AG09309 (cell line): ENCODE data around the gene CGGBP1.
A peak's percentile ranks its signal among the peaks of the same experiment; 100 is the strongest.
"Not testable (repeated sequence)": the region's sequence is repeated elsewhere in the genome, so short reads cannot be mapped to it uniquely, and the experiment has no call there.

ENCODE experiments used
- DNase-seq: peaks from one replicate; pipeline ENCODE4 v3.0.0-alpha.2; 2010; ENCODE audit warnings: low read depth
- H3K4me3 ChIP-seq: 2 replicates; pipeline ENCODE4 v1.5.1; 2011; ENCODE audit warnings: mild to moderate bottlenecking, low read depth, low read length, moderate library complexity; ENCODE audit not compliant: control insufficient read depth
- TF ChIP-seq, protein P1 (sequence below): IDR thresholded peaks from 2 replicates; pipeline ENCODE4 v1.5.1; 2011; ENCODE audit warnings: mild to moderate bottlenecking, low read depth, low read length, inconsistent platforms; ENCODE audit not compliant: insufficient read depth, control insufficient read depth; ENCODE audit errors: missing control alignments

CGGBP1 gene

GRCh38 chr3:88032245-88032644 is 26.6 kb downstream of the CGGBP1 start:
- DNase-seq: no peak
- TF ChIP-seq, protein P1, sequence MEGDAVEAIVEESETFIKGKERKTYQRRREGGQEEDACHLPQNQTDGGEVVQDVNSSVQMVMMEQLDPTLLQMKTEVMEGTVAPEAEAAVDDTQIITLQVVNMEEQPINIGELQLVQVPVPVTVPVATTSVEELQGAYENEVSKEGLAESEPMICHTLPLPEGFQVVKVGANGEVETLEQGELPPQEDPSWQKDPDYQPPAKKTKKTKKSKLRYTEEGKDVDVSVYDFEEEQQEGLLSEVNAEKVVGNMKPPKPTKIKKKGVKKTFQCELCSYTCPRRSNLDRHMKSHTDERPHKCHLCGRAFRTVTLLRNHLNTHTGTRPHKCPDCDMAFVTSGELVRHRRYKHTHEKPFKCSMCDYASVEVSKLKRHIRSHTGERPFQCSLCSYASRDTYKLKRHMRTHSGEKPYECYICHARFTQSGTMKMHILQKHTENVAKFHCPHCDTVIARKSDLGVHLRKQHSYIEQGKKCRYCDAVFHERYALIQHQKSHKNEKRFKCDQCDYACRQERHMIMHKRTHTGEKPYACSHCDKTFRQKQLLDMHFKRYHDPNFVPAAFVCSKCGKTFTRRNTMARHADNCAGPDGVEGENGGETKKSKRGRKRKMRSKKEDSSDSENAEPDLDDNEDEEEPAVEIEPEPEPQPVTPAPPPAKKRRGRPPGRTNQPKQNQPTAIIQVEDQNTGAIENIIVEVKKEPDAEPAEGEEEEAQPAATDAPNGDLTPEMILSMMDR: no peak
- H3K4me3 ChIP-seq: no peak overlapping the region; the same call in 1 of the 2 replicates

- no peak for DNase-seq
- peak overlapping the region; percentile 33 for H3K4me3 ChIP-seq
These were observed 27.1 kb downstream of the CGGBP1 start for GRCh38 chr3:88031642-88032077.

DNA sequence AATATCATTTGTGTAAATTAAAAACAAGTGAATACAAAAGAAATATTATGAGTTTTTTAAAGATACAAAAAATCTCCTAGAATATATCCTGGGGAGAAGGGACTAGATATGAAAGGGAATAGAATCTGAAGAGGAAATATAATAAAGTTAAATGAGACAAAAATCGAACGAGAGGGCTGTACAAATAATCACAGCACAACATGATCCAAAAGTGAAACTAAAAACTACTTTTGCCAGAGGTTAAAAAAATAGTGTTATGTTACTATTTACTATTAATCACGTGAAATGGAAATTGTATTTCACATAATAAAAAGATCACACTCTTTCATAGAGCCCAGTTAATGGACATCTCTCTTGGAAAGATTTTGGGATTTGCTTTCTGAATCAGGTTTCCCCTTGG is 28.6 kb downstream of the CGGBP1 start:
- TF ChIP-seq, protein P1: no peak
- no peak overlapping the region for H3K4me3 ChIP-seq
- no peak for DNase-seq

More at GRCh38 chr3:88031642-88032077, 27.1 kb downstream of the CGGBP1 start:
- TF ChIP-seq, protein P1: no peak

GRCh38 chr3:88028876-88029275 is 29.9 kb downstream of the CGGBP1 start:
- TF ChIP-seq, protein P1: no peak

GRCh38 chr3:88025001-88025552 is 33.7 kb downstream of the CGGBP1 start:
- DNase-seq: no peak
- H3K4me3 ChIP-seq: no peak overlapping the region
- TF ChIP-seq, protein P1: no peak

More at GRCh38 chr3:88028876-88029275, 29.9 kb downstream of the CGGBP1 start:
- no peak for DNase-seq
- H3K4me3 ChIP-seq: no peak overlapping the region

DNA sequence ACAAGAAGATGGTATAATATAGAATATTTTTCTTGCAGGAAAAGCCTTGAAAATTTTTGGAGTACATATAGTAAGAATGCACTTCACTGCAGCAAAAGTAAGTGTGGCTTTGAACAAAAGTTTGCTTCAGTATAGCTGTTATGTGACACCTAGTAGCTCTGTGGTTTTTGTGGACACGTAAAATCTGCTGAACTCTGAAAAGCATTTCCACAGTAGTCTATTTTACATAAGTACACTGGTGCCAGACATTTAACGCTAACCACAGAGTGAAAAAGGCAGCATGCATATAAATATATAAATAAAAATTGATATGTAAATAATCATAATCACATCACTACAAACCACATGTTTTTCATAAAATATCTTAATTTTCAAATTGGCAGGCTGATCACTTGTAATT is 39.8 kb downstream of the CGGBP1 start:
- TF ChIP-seq, protein P1: no peak
- no peak overlapping the region for H3K4me3 ChIP-seq
- no peak for DNase-seq

DNA sequence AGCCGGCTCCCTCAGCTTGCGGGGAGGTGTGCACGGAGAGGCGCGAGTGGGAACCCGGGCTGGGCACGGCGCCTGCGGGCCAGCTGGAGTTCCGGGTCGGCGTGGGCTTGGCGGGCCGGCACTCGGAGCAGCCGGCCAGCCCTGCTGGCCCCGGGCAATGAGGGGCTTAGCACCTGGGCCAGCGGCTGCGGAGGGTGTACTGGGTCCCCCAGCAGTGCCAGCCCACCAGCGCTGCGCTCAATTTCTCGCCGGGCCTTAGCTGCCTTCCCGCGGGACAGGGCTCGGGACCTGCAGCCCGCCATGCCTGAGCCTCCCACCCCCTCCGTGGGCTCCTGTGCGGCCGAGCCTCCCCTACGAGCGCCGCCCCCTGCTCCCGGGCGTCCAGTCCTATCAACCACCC is 43.1 kb downstream of the CGGBP1 start:
- not testable (repeated sequence) for H3K4me3 ChIP-seq, DNase-seq
